HG02938 (cell line): ENCODE results near the gene FLAD1.
A peak's percentile ranks its signal among the peaks of the same experiment; 100 is the strongest.
"Not testable (repeated sequence)": the region's sequence is repeated elsewhere in the genome, so short reads cannot be mapped to it uniquely, and the experiment has no call there.

Source experiments
- ATAC-seq: cut with Tn5 transposase; IDR thresholded peaks from one replicate; pipeline ENCODE4 v1.9.1; 2021; ENCODE audit warnings: mild to moderate bottlenecking, moderate library complexity; ENCODE audit not compliant: unreplicated experiment

The FLAD1 gene

DNA sequence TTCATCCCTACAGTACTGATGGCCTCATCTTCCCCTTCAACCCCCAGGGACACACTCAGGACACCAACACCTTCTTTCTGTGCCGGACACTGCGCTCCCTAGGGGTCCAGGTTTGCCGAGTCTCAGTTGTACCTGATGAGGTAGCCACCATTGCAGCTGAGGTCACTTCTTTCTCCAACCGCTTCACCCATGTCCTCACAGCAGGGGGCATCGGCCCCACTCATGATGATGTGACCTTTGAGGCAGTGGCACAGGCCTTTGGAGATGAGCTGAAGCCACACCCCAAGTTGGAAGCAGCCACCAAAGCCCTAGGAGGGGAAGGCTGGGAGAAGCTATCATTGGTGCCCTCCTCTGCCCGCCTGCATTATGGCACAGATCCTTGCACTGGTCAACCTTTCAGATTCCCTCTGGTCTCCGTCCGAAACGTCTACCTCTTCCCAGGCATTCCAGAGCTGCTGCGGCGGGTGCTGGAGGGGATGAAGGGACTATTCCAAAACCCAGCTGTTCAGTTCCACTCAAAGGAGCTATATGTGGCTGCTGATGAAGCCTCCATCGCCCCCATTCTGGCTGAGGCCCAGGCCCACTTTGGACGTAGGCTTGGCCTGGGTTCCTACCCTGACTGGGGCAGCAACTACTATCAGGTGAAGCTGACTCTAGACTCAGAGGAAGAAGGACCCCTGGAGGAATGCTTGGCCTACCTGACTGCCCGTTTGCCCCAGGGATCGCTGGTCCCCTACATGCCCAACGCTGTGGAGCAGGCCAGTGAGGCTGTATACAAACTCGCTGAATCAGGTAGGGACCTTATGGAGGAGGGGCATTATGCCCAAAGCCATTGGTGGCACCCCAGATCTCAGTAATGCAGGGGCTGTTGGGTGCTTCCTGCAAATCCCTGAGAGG is 5.2 kb downstream of the FLAD1 start:
- no peak for ATAC-seq

DNA sequence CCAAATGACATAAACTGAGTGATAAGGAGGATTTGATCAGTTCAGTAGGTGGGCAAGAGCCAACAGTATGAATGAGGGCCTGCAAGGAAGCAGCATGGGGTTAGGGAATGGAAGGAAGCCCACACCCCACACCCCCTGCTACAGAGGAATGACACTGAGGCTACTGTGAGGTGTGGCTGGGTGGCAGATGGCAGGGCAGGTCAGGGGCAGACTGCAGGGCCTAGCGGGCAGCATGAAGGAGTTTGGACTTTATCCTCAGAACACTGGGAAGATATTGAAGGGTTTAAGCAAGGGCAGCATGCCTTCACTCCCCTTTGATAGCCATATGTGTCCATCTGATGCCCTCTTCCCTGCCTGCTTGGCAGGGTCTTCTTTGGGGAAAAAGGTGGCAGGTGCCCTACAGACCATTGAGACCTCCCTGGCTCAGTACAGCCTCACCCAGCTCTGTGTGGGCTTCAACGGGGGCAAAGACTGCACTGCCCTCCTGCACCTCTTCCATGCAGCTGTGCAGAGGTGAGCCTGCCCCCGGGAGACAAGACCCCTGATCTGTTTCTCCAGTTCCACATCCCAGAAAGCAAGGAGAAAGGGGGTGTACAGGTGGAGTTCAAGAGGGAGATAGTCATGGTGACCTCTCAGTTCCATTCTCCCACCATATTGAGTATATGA is 6.2 kb downstream of the FLAD1 start:
- ATAC-seq, result no peak

GRCh38 chr1:154990276-154990675 is 7.1 kb downstream of the FLAD1 start:
- no peak for ATAC-seq

- no peak for ATAC-seq
These were observed 9.8 kb downstream of the FLAD1 start for GRCh38 chr1:154992721-154993571.

GRCh38 chr1:154993572-154994268 is 10.6 kb downstream of the FLAD1 start, which contains the start of gene LENEP:
TSS of gene LENEP (plus strand) at chr1:154993586. CDS start at chr1:154993608, 22 bp downstream.
- no peak for ATAC-seq

DNA sequence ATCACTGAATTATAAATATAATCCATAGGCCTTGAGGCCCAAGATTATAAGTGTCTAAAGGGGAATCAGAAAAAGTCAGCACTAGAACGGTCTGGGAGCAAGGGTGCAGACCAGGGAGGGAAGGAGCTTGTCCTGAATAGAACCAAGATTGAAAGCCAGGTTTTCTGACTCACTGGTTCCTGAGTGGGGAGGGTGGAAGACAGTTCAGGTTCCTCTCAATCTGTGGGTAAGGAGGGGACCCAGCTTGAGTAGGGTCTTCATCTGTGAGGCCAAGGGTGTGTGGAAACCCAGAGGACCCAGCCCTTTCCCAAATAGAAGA is 11.1 kb downstream of the FLAD1 start:
- ATAC-seq, result no peak

- ATAC-seq, result no peak
These were observed 11.4 kb downstream of the FLAD1 start for GRCh38 chr1:154994591-154994990.

GRCh38 chr1:154995301-154995983 is 12.3 kb downstream of the FLAD1 start:
- not testable (repeated sequence) for ATAC-seq

DNA sequence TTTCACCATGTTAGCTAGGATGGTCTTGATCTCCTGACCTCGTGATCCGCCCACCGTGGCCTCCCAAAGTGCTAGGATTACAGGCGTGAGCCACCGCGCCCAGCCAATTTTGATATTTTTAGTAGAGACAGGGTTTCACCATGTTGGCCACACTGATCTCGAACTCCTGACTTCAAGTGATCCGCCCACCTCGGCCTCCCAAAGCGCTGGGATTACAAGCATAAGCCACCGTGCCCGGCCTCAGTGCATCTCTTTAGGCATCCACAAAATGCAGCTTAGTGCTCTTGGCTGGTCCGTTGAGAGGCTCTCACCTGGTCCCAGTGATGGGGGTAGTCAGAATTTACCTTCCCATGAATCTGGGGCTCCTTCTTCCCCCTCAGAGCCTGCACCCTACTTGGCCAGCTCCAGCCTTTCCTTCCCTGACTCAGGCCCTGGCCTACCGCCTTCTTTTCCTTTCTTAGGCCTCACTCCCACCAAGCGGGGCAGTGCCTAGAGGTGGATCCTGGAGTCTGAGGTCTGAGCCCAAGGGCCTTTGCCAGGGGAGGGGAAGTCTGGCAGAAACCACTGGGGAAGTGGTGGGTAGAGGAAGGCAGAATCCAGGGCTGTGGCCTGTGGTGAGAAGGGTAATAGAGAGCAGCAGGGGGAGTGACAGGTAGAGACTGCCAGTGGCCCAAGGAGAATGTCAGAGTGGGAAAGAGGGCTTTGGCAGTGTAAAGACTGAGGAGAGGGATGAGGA is 14.0 kb downstream of the FLAD1 start:
- no peak for ATAC-seq

GRCh38 chr1:154998201-154998780 is 15.1 kb downstream of the FLAD1 start:
- no peak for ATAC-seq

GRCh38 chr1:154998818-154999570 is 15.8 kb downstream of the FLAD1 start:
- no peak for ATAC-seq

DNA sequence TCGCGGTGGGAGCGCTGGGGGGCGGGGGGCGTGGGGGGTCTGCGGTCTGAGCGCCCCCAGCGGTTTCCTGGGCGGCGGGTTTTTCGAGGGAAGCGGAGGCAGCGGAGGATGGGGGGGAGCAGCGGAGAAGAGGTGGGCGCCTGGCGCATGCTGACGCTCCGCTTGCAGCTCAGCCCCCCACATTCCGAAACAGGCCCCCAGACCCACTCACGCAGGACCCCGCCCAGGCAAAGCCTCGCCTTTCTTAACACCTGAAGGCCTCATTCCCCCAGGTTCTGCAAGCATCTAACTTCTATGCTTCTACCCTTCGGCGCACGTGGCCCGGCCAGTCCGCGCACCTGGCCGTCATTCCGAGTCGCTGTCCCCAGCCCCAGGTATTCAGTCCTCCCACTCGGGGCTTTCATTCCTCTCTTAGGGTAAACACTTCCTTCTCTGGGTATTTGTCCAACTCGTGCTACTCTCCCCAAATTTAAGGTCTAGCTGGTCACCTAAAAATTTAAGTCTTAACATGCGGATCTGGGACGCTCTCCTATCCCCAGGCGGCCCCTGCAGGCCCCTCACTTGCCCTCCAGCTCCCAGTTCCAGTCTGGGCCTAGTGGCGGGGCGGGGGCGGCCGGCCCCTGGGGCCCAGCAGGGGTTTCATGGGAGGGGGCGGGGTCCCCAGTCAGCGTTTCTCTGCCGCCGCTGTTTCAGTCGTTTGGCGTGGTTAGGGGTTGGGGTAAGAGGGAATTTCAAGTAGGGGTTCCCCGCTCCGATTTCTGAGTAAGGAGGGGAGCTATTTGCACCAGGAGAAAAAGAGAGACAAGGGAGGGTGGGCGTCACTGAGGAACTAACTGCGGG is 16.6 kb downstream of the FLAD1 start:
- ATAC-seq, result no peak

GRCh38 chr1:155000411-155000725 is 17.2 kb downstream of the FLAD1 start:
- ATAC-seq, result no peak

- no peak for ATAC-seq
These were observed 17.7 kb downstream of the FLAD1 start for GRCh38 chr1:155000726-155001424.

- no peak for ATAC-seq
These were observed 18.2 kb downstream of the FLAD1 start for GRCh38 chr1:155001425-155001674.

- ATAC-seq, result peak; percentile 47
These were observed 18.7 kb downstream of the FLAD1 start for GRCh38 chr1:155001675-155002463.
